ENCODE measurements around the gene EXOSC5.

GRCh38 chr19:41420101-41420880, 23.1 kb upstream of the EXOSC5 start:
- TF ChIP-seq EZH2phosphoT487 (IDR thresholded peaks at IDR 0.05; ENCODE audit: borderline replicate concordance), result no peak
- TF ChIP-seq, protein P1, sequence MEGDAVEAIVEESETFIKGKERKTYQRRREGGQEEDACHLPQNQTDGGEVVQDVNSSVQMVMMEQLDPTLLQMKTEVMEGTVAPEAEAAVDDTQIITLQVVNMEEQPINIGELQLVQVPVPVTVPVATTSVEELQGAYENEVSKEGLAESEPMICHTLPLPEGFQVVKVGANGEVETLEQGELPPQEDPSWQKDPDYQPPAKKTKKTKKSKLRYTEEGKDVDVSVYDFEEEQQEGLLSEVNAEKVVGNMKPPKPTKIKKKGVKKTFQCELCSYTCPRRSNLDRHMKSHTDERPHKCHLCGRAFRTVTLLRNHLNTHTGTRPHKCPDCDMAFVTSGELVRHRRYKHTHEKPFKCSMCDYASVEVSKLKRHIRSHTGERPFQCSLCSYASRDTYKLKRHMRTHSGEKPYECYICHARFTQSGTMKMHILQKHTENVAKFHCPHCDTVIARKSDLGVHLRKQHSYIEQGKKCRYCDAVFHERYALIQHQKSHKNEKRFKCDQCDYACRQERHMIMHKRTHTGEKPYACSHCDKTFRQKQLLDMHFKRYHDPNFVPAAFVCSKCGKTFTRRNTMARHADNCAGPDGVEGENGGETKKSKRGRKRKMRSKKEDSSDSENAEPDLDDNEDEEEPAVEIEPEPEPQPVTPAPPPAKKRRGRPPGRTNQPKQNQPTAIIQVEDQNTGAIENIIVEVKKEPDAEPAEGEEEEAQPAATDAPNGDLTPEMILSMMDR (conservative IDR thresholded peaks at IDR 0.05; ENCODE audit: low read length), result no peak
